OCI-LY7 (cell line): ENCODE results near the gene DISC1. TPM values are rescaled to one million over a fixed set of nuclear protein-coding genes. Genes with fewer than 3 reads are reported as not detected.

Source experiments
- BruUV-seq: library from RNA; stranded (reverse); fragments of 400-500 nt; replicated peaks from 2 replicates; lab custom pipeline; 2021; lab: Mats Ljungman, UMichigan
- CTCF ChIA-PET: fragments of 300-600 bp; sonication (Branson Sonifier 250); formaldehyde crosslinking; loops from one replicate; lab custom pipeline; 2022; ENCODE audit warnings: antibody characterized with exemption; ENCODE audit not compliant: unreplicated experiment; lab: Charles Lee
- POLR2A ChIA-PET: fragments of 300-600 bp; sonication (Branson Sonifier 250); formaldehyde crosslinking; loops from one replicate; lab custom pipeline; 2022; ENCODE audit warnings: antibody characterized with exemption; lab: Charles Lee
- DNase-seq: peaks from one replicate; pipeline ENCODE4 v3.0.0-alpha.2; 2015; ENCODE audit warnings: low spot score
- H2AFZ ChIP-seq: fragments of 200-600 bp; sonication (generic), shearing (Covaris generic); 2 replicates; pipeline ENCODE4 v1.6.1; 2014; ENCODE audit warnings: mild to moderate bottlenecking, antibody characterized with exemption, low read length, moderate library complexity
- H3K27ac ChIP-seq: fragments of 200-600 bp; sonication (generic); 2 replicates; pipeline ENCODE4 v1.5.1; 2014; ENCODE audit warnings: mixed run types, low read depth, mild to moderate bottlenecking, moderate library complexity, low read length, inconsistent platforms; ENCODE audit not compliant: poor library complexity, severe bottlenecking
- H3K36me3 ChIP-seq: fragments of 200-600 bp; sonication (generic); 2 replicates; pipeline ENCODE4 v1.6.1; 2014; ENCODE audit warnings: mild to moderate bottlenecking, antibody characterized with exemption, low read length, moderate library complexity, mixed read lengths; ENCODE audit not compliant: insufficient read depth
- H3K4me1 ChIP-seq: fragments of 200-600 bp; sonication (generic); 2 replicates; pipeline ENCODE4 v1.5.1; 2014; ENCODE audit warnings: mild to moderate bottlenecking, low read length; ENCODE audit not compliant: insufficient read depth, poor library complexity, severe bottlenecking
- H3K4me2 ChIP-seq: fragments of 200-600 bp; sonication (generic); 2 replicates; pipeline ENCODE4 v1.6.1; 2014; ENCODE audit warnings: mild to moderate bottlenecking, low read length
- H3K4me3 ChIP-seq: fragments of 200-600 bp; sonication (generic); 2 replicates; pipeline ENCODE4 v1.5.1; 2014; ENCODE audit warnings: mild to moderate bottlenecking, low read depth, low read length; ENCODE audit not compliant: poor library complexity, severe bottlenecking
- H3K79me2 ChIP-seq: fragments of 200-600 bp; sonication (generic); 2 replicates; pipeline ENCODE4 v1.6.1; 2016; ENCODE audit warnings: low read depth, mild to moderate bottlenecking, low read length, moderate library complexity, mixed read lengths; ENCODE audit not compliant: insufficient read depth
- H3K9me2 ChIP-seq: fragments of 200-600 bp; sonication (generic); 2 replicates; pipeline ENCODE4 v1.6.1; 2016; ENCODE audit warnings: mild to moderate bottlenecking, low read length, mixed read lengths; ENCODE audit not compliant: insufficient read depth
- H3K9me3 ChIP-seq: fragments of 200-600 bp; sonication (generic); 2 replicates; pipeline ENCODE4 v1.6.1; 2014; ENCODE audit warnings: mild to moderate bottlenecking, mixed run types, low read length, mixed read lengths
- H4K20me1 ChIP-seq: fragments of 200-600 bp; sonication (generic); 2 replicates; pipeline ENCODE4 v1.6.1; 2014; ENCODE audit warnings: mild to moderate bottlenecking, antibody characterized with exemption, low read length, moderate library complexity, mixed read lengths; ENCODE audit not compliant: insufficient read depth
- CTCF ChIP-seq: fragments of 200-600 bp; sonication (generic); conservative IDR thresholded peaks from 2 replicates; pipeline ENCODE4 v1.5.1; 2014; ENCODE audit warnings: mild to moderate bottlenecking, antibody characterized with exemption, low read length, moderate library complexity, mixed read lengths
- EZH2phosphoT487 ChIP-seq: fragments of 200-600 bp; sonication (generic); IDR thresholded peaks from 2 replicates; pipeline ENCODE4 v1.6.1; 2018; ENCODE audit warnings: low read depth, borderline replicate concordance, mild to moderate bottlenecking, mixed run types, antibody characterized with exemption, low read length, moderate library complexity, mixed read lengths
- intact Hi-C: fragments of 100-400 bp; cut with micrococcal nuclease; formaldehyde crosslinking; loops from one replicate; pipeline ENCODE4 v1.10.0; 2022; ENCODE audit not compliant: unreplicated experiment
- total RNA-seq, 2 experiments: library from RNA; depleted of rRNA in 1 of 2; stranded (reverse); fragments of >200 nt in 1 of 2; shearing (Covaris generic) in 1 of 2; gene quantifications; 2 replicates each; pipeline ENCODE4 v1.2.3, GENCODE V29; 2014 to 2022

The DISC1 gene
- total RNA-seq, 2 experiments from 2014 or later = 0.91 TPM; not detected in 1

GRCh38 chr1:231801042-231801585 is 174.5 kb downstream of the DISC1 start:
- CTCF ChIA-PET = no interaction called here

GRCh38 chr1:231803353-231803752 is 176.8 kb downstream of the DISC1 start:
- Histone ChIP-seq H3K79me2 (no peaks in the 10 kb centered on the region), H3K9me3 (0 out of 2 replicates have a peak, but pooled peaks cover 4% of the 10 kb centered on the region), H3K9me2 (no peaks in the 10 kb centered on the region), H3K4me1 (no peaks in the 10 kb centered on the region), H3K4me3 (no peak overlapping the region), H3K27ac (no peak overlapping the region), H2AFZ (no peak overlapping the region), H3K4me2 (no peak overlapping the region), H3K36me3 (no peaks in the 10 kb centered on the region), H4K20me1 (no peaks in the 10 kb centered on the region)
- POLR2A ChIA-PET = interaction anchor here (0.6 kb wide), 1 partner anchor 183 kb away, joined by 5 read pairs; no protein-coding TSS in a partner anchor
- no TSS peak for BruUV-seq
- CTCF ChIA-PET = no interaction called here
- no peak for TF ChIP-seq EZH2phosphoT487
- no peak for TF ChIP-seq CTCF
- DNase-seq = no peak
- intact Hi-C loops = no loop called here

More at GRCh38 chr1:231801042-231801585, 174.5 kb downstream of the DISC1 start:
- POLR2A ChIA-PET = no interaction called here
- H3K4me3 ChIP-seq = no peak overlapping the region
- H3K4me1 ChIP-seq = no peaks in the 10 kb centered on the region
- no peaks in the 10 kb centered on the region for H3K9me2 ChIP-seq
- no peak overlapping the region for H2AFZ ChIP-seq
- H3K36me3 ChIP-seq = no peaks in the 10 kb centered on the region
- no peaks in the 10 kb centered on the region for H3K79me2 ChIP-seq
- H3K27ac ChIP-seq = no peak overlapping the region
- no peak for DNase-seq
- BruUV-seq = no TSS peak
- H3K9me3 ChIP-seq = 0 out of 2 replicates have a peak, but pooled peaks cover 4% of the 10 kb centered on the region
- H4K20me1 ChIP-seq = no peaks in the 10 kb centered on the region
- intact Hi-C loops = no loop called here
- no peak overlapping the region for H3K4me2 ChIP-seq
- TF ChIP-seq EZH2phosphoT487 (no peak), CTCF (no peak)
